HG03139 (cell line): ENCODE data around the gene OGDH.

Experiments
- ATAC-seq: cut with Tn5 transposase; IDR thresholded peaks from one replicate; pipeline ENCODE4 v1.9.1; 2021; ENCODE audit not compliant: unreplicated experiment

OGDH gene

GRCh38 chr7:44637788-44638594, 31.6 kb downstream of the OGDH start:
- peak; percentile 33 for ATAC-seq

DNA sequence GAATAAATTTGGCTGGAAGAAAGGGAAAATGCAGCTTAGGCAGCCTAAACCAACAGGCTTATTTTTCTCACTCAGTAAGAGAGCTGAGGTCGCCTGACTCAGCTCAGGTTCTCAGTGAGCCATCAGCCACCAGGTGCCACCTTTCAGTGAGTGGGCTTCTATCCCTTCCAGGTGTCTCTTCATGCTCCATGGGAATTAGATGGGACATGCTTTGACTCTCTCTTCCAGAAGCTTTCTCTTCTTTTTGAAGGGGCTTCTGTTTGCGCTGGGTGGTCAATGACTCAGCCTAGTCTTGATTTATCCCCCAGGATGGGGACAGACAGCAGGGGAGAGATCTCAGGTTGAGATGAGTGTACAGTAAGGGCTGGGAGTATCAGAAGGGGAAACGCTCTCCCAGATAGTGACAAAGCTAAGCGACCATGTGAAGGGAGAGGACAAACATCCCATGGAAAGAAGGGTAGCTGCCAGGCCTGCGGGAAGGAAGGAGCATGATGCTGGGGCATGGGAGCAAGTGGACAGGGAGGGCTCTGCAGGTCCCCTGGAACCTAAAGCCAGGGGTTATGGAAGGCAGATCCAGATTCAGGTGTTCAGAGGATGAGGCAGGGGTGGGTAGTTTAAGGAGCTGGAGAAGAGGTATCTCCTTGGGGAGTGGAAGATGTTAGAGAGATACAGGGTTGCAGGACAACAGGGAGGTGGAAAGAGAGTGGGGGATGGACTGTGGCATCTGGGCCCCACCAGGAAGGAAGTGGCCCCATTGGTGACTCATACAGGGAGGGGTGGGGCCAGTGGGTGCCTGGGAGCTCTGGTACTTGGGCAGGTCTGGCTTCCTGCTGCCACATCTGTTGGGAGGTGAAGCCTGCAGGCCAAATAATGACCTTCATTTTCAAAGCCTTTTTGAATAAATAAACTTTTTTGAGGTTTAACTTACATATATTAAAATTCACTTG, 32.5 kb downstream of the OGDH start:
- ATAC-seq, result peak; percentile 85

GRCh38 chr7:44639671-44640321, 33.4 kb downstream of the OGDH start:
- ATAC-seq, result no peak

GRCh38 chr7:44643206-44643605, 36.8 kb downstream of the OGDH start:
- ATAC-seq, result no peak

- ATAC-seq, result no peak
Observed at GRCh38 chr7:44645254-44645653, 38.8 kb downstream of the OGDH start.

GRCh38 chr7:44645696-44646095, 39.3 kb downstream of the OGDH start:
- no peak for ATAC-seq

- ATAC-seq, result no peak
Observed at GRCh38 chr7:44646176-44646920, 39.9 kb downstream of the OGDH start.

GRCh38 chr7:44646921-44647636, 40.7 kb downstream of the OGDH start:
- ATAC-seq, result no peak

DNA sequence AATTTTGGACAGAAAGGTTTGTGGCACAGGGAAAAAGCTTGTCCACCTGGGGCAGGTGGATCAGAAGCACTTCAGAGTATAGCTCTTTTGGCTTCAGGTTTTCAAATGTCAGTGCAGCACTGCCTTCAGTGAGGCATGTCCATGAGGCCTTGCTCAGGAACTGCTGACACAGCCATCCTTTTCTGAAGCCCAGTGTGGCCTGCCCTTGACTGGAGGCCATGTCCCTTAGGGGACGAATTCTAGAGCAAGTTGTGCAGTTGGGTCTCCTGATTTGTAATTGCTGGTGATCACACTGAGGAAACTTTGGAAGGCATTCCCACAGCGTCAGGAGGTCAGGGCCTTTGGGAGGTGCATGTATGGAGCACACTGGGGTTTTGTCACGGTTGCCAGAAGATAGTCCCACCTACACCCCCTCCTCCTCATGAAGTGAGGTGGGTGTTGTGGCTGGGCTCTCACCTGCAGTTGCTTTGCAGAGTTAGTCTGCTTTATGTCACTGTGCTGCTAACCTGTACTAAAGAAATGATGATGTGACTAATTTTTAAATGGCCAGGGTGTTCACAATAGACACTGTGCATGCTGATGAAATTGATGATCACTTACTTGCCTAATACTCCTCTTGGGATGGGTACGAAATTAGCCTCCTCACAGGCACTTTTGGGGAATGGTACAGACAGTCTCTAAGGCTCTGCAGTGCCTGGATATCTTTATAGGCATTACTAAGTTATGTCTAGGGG, 41.7 kb downstream of the OGDH start:
- no peak for ATAC-seq

GRCh38 chr7:44650242-44650641, 43.8 kb downstream of the OGDH start:
- no peak for ATAC-seq

DNA sequence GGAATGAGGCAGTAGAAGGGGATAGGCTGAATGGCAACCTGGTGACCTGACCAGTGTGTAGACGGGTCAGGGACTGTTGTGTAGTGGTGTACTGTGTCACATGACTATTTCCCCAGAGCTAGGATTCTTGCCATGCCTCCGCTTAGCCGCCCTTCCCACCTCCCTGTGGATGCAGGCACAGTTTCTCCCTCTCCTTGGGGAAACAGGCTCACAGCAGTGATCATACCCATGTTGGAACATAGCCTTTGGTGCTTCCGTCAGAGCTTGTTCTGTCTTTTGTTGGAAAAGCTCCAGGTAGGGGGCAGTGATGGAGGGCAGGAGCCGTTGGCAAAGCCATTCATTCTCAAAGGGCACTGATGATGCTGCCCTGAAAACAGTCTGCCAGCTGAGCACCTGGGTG, 44.3 kb downstream of the OGDH start:
- ATAC-seq, result no peak

- ATAC-seq, result no peak
Observed at GRCh38 chr7:44652535-44652934, 46.1 kb downstream of the OGDH start.

GRCh38 chr7:44654255-44654796, 47.9 kb downstream of the OGDH start:
- ATAC-seq, result no peak

DNA sequence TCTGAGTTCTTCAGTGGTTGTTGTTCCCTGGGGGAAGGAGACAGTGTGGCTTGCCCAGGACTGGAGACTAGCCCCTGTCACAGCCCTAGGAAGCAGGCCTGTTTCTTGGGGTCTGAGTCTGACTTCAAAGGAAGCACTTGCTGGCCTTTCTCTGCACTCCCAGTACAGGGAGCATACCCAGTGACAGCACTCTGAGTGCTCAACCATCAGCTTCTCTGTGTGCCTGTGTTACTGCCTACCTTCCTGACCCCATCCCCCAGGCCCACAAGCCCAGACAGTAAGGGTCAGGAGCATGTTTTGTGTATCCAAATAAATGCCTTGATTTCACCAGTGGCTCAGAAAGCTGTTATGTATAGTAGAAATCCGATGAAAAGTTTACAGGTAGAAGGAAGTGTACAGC, 48.9 kb downstream of the OGDH start:
- ATAC-seq, result no peak

GRCh38 chr7:44658979-44659378, 52.6 kb downstream of the OGDH start:
- no peak for ATAC-seq

DNA sequence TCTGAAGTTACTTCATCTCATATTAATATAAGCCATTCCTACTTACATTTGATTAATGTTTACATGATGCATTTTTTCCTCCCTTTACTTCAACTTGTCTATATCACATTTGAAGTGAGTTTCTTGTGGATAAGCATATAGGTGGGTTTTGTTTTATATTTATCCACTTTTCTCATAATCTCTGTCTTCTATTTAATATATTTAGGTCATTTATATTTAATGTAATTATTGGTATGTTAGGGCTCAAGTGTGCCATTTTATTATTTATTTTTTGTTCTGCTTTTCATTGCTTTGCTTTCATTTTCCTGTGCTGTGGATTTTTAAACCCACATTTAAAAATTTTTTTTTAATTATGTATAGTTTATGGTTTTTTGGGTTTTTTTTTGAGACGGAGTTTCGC, 54.8 kb downstream of the OGDH start:
- no peak for ATAC-seq

GRCh38 chr7:44664780-44665461, 58.5 kb downstream of the OGDH start:
- no peak for ATAC-seq

DNA sequence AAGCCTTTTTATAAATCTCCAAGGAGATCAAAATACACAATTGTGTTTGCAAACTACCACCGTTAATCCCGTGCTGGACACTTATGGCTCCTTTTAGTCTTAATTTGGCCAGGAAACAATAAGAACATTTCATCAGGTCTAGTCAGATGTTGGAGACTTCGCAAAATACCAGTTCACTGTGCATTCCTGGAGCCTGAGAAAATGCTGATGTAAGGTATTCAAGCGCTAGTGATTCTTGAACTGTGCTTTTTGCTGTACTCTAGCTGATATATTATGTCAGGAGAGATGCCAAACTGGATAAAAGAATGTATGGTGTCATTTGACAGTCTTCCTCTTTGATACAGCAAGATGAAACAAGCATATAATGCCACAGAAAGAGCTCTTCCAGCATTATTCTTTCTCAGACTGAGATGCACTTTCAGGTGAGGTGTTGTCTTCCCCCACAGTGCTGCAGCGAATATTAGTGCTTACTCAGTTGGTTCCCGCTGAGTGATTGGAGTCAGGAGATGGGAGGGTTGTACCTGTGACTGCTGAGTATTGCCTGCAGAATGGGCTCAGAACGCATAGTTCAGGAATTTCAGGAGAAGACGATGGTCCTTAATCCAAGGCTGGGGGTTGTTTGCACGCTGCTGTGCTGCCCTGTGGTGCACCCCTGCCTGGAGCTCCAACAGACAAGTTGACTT, 59.2 kb downstream of the OGDH start:
- ATAC-seq, result no peak
